ENCODE measurements around the gene OR6K3. TPM values are rescaled to one million over a fixed set of nuclear protein-coding genes. Genes with fewer than 3 reads are reported as not detected.

The OR6K3 gene
- total RNA-seq, 6 experiments from 2014 or later, result not detected

DNA sequence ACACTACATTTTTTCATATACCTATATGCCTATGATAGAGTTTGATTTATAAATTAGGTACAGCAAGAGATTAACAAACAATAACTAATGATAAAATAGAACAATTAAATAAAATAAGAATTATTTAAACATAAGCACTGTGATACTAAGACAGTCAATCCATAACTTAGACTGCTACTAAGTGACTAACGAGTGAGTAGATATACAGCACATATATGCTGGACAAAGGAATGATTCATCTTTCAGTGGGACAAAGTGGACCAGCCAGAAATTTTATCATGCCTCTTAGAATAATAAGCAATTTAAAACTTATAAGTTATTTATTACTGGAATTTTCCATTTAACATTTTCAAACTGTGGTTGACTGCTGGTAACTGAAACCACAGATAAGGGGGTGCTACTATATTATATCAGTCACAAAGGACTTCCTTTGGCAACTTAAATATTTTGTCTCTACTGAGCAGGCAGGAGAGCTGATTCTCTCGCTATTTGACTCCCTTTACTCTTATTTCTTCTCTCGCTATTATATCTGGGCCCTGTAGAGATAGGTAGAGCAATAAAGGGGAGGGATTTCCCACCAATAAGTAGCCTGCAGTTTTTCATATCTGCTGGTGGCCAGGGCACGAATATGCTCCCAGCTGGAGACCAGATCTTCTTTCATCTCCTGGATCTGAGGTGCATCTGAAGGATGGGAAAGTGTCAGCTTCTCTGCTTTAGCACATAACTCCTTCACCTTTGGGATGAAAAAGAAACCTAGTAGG is 44.8 kb downstream of the OR6K3 start:
- Mint-ChIP-seq H3K36me3 (ENCODE audit: low read depth) (no peaks in the 10 kb centered on the region; the same call in 1 of the 2 replicates), H3K4me1 (ENCODE audit: low read depth) (no peaks in the 10 kb centered on the region), H3K4me3 (no peak overlapping the region), H3K27ac (no peak overlapping the region), H3K9me3 (peaks cover 20% of the 10 kb centered on the region), H3K27me3 (ENCODE audit: insufficient read depth) (no peaks in the 10 kb centered on the region; the same call in 1 of the 2 replicates)
- no peak for TF ChIP-seq CTCF (IDR thresholded peaks at IDR 0.05)
- no peak for DNase-seq

- no peak for DNase-seq
- H3K27ac Mint-ChIP-seq, result no peak overlapping the region
- no peaks in the 10 kb centered on the region; the same call in 1 of the 2 replicates for H3K27me3 Mint-ChIP-seq (ENCODE audit: insufficient read depth)
- no peak for TF ChIP-seq CTCF (IDR thresholded peaks at IDR 0.05)
- H3K36me3 Mint-ChIP-seq (ENCODE audit: low read depth), result no peaks in the 10 kb centered on the region; the same call in 1 of the 2 replicates
- no peaks in the 10 kb centered on the region for H3K4me1 Mint-ChIP-seq (ENCODE audit: low read depth)
- H3K9me3 Mint-ChIP-seq, result peaks cover 24% of the 10 kb centered on the region
- H3K4me3 Mint-ChIP-seq, result no peak overlapping the region
Observed at GRCh38 chr1:158674302-158674701, 46.2 kb downstream of the OR6K3 start.

Other genes with a start within 250 kb of the OR6K3 start
- not detected for gene OR10R2, start 248.5 kb downstream of the OR6K3 start, total RNA-seq (2021; fragmentation: NEBNext Ultra II Directional; extraction: Animal tissue kit (Norgen Biotek cat#: 25700))
- gene OR6Y1, start 166.3 kb downstream of the OR6K3 start, total RNA-seq (2021; fragmentation: NEBNext Ultra II Directional; extraction: Animal tissue kit (Norgen Biotek cat#: 25700)), result not detected
- not detected for gene OR6P1, start 150.1 kb downstream of the OR6K3 start, total RNA-seq (2021; fragmentation: NEBNext Ultra II Directional; extraction: Animal tissue kit (Norgen Biotek cat#: 25700))
- gene OR10X1, start 140.8 kb downstream of the OR6K3 start, total RNA-seq (2021; fragmentation: NEBNext Ultra II Directional; extraction: Animal tissue kit (Norgen Biotek cat#: 25700)), result not detected
- gene OR10Z1, start 115.5 kb downstream of the OR6K3 start, total RNA-seq (2021; fragmentation: NEBNext Ultra II Directional; extraction: Animal tissue kit (Norgen Biotek cat#: 25700)), result not detected
- gene SPTA1, start 34.0 kb downstream of the OR6K3 start, total RNA-seq (2021; fragmentation: NEBNext Ultra II Directional; extraction: Animal tissue kit (Norgen Biotek cat#: 25700)), result not detected
- gene OR6K2, start 20.1 kb downstream of the OR6K3 start, total RNA-seq (2021; fragmentation: NEBNext Ultra II Directional; extraction: Animal tissue kit (Norgen Biotek cat#: 25700)), result not detected
- gene OR6K6, start 34.0 kb upstream of the OR6K3 start, total RNA-seq (2021; fragmentation: NEBNext Ultra II Directional; extraction: Animal tissue kit (Norgen Biotek cat#: 25700)), result not detected
- not detected for gene OR6N1, start 51.5 kb upstream of the OR6K3 start, total RNA-seq (2021; fragmentation: NEBNext Ultra II Directional; extraction: Animal tissue kit (Norgen Biotek cat#: 25700))
- not detected for gene OR6N2, start 60.5 kb upstream of the OR6K3 start, total RNA-seq (2021; fragmentation: NEBNext Ultra II Directional; extraction: Animal tissue kit (Norgen Biotek cat#: 25700))
- gene MNDA, start 110.6 kb upstream of the OR6K3 start, total RNA-seq (2021; fragmentation: NEBNext Ultra II Directional; extraction: Animal tissue kit (Norgen Biotek cat#: 25700)), result not detected
- not detected for gene PYHIN1, start 210.8 kb upstream of the OR6K3 start, total RNA-seq (2021; fragmentation: NEBNext Ultra II Directional; extraction: Animal tissue kit (Norgen Biotek cat#: 25700))

Data from HFFc6 (cell line).